Neuronal stem cell (in vitro differentiated cells): ENCODE measurements around the gene BLCAP.
A peak's percentile ranks its signal among the peaks of the same experiment; 100 is the strongest.

ENCODE experiments used
- DNase-seq: peaks from one replicate; pipeline ENCODE4 v3.0.0-alpha.2; 2013; ENCODE audit warnings: low spot score
- H2AFZ ChIP-seq: one replicate; pipeline ENCODE4 v1.6.1; 2013; ENCODE audit warnings: mild to moderate bottlenecking, low read length, inconsistent platforms
- H2AK5ac ChIP-seq: 2 replicates; pipeline ENCODE4 v1.6.1; 2013; ENCODE audit warnings: low read depth, mild to moderate bottlenecking, inconsistent platforms, low read length, moderate library complexity, mixed read lengths
- H2BK120ac ChIP-seq: 2 replicates; pipeline ENCODE4 v1.6.1; 2013; ENCODE audit warnings: low read depth, mild to moderate bottlenecking, inconsistent platforms, low read length, moderate library complexity, mixed read lengths
- H2BK12ac ChIP-seq: one replicate; pipeline ENCODE4 v1.6.1; 2013; ENCODE audit warnings: low read length, inconsistent platforms
- H2BK15ac ChIP-seq: 2 replicates; pipeline ENCODE4 v1.6.1; 2013; ENCODE audit warnings: mild to moderate bottlenecking, low read length, inconsistent platforms, mixed read lengths
- H2BK5ac ChIP-seq: one replicate; pipeline ENCODE4 v1.6.1; 2013; ENCODE audit warnings: inconsistent platforms, mild to moderate bottlenecking, low read length, moderate library complexity
- H3K14ac ChIP-seq: one replicate; pipeline ENCODE4 v1.6.1; 2013; ENCODE audit warnings: low read length, inconsistent platforms
- H3K18ac ChIP-seq: 2 replicates; pipeline ENCODE4 v1.6.1; 2013; ENCODE audit warnings: low read length, inconsistent platforms
- H3K23ac ChIP-seq: 2 replicates; pipeline ENCODE4 v1.6.1; 2013; ENCODE audit warnings: low read depth, mild to moderate bottlenecking, mixed read lengths, low read length, inconsistent platforms; ENCODE audit not compliant: poor library complexity
- H3K27ac ChIP-seq: replicated peaks from 3 replicates; pipeline ENCODE4 v1.5.1; 2013; ENCODE audit warnings: low read length, inconsistent platforms
- H3K27me3 ChIP-seq, 3 experiments: 2 replicates each; pipeline ENCODE4 v1.6.1; 2013; ENCODE audit warnings: low read length in 3 of 3, mild to moderate bottlenecking in 2 of 3, inconsistent platforms in 1 of 3, low read depth in 1 of 3, mixed read lengths in 1 of 3, moderate library complexity in 1 of 3; ENCODE audit not compliant: control insufficient read depth in 3 of 3, insufficient read depth in 3 of 3
- H3K36me3 ChIP-seq, 2 donors: replicated peaks in 1 of 2; 2 replicates each; pipeline ENCODE4 v1.6.1; 2013; ENCODE audit warnings: low read length in 2 of 2; ENCODE audit not compliant: control insufficient read depth in 2 of 2, insufficient read depth in 2 of 2
- H3K4ac ChIP-seq: 2 replicates; pipeline ENCODE4 v1.6.1; 2013; ENCODE audit warnings: inconsistent platforms, mild to moderate bottlenecking, low read length, moderate library complexity
- H3K4me1 ChIP-seq, 2 donors: 1 replicate in 1 of 2; 2 replicates in 1 of 2; pipeline ENCODE4 v1.6.1; 2013; ENCODE audit warnings: low read length in 2 of 2, low read depth in 1 of 2; ENCODE audit not compliant: control insufficient read depth in 2 of 2, insufficient read depth in 1 of 2
- H3K4me2 ChIP-seq: one replicate; pipeline ENCODE4 v1.6.1; 2013; ENCODE audit warnings: mild to moderate bottlenecking, low read length, inconsistent platforms; ENCODE audit not compliant: insufficient read depth, poor library complexity, severe bottlenecking
- H3K4me3 ChIP-seq, 2 donors: 2 replicates each; pipeline ENCODE4 v1.5.1; 2013; ENCODE audit warnings: low read length in 2 of 2, mild to moderate bottlenecking in 2 of 2, inconsistent platforms in 1 of 2, moderate library complexity in 1 of 2
- H3K79me1 ChIP-seq: one replicate; pipeline ENCODE4 v1.6.1; 2013; ENCODE audit warnings: low read depth, mild to moderate bottlenecking, inconsistent platforms, low read length, moderate library complexity
- H3K9ac ChIP-seq: one replicate; pipeline ENCODE4 v1.6.1; 2013; ENCODE audit warnings: mild to moderate bottlenecking, low read depth, low read length, inconsistent platforms; ENCODE audit not compliant: poor library complexity
- H3K9me3 ChIP-seq, 2 donors: replicated peaks in 1 of 2; 2 replicates each; pipeline versions ENCODE3 to v1.6.1; 2013; ENCODE audit warnings: low read length in 2 of 2, mild to moderate bottlenecking in 2 of 2, inconsistent platforms in 1 of 2, low read depth in 1 of 2, mixed read lengths in 1 of 2, moderate library complexity in 1 of 2; ENCODE audit not compliant: control insufficient read depth in 2 of 2, insufficient read depth in 1 of 2
- H4K8ac ChIP-seq: one replicate; pipeline ENCODE4 v1.6.1; 2013; ENCODE audit warnings: low read depth, mild to moderate bottlenecking, inconsistent platforms, low read length, moderate library complexity
- H4K91ac ChIP-seq: one replicate; pipeline ENCODE4 v1.6.1; 2013; ENCODE audit warnings: low read length, low read depth, mild to moderate bottlenecking, inconsistent platforms; ENCODE audit not compliant: poor library complexity
- WGBS, 2 donors: extraction: QIAGEN DNeasy Blood & Tissue Kit; methylation state at CpG; one replicate each; pipeline ENCODE4 v1.1.7; 2013; ENCODE audit warnings: missing lambda C conversion rate in 2 of 2, mixed read lengths in 1 of 2; ENCODE audit not compliant: insufficient read length in 2 of 2, insufficient replicate concordance in 1 of 2; ENCODE audit errors: extremely low coverage in 2 of 2; 5-methylcytosine and 5-hydroxymethylcytosine counted together

Gene BLCAP

DNA sequence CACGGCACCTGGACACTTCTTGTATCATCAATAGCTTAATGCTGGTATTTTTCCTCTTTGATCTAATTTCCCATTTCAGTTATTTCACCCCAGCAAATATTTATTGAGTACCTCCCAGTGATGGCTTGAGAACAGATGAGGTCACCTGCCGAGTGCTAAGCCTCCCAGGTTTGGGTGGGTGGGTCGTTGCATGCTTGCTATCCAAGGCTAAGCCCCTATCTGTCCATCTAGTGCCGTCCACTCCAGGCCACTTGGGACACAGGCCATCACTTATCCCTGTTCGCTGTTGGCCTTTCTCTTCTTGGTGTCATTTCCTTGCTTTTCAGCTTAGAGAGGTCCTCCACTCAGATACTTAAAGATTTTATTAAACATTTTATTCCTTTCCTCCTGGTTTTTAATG is 17.4 kb downstream of the BLCAP start:
- H2BK5ac ChIP-seq, result no peak overlapping the region
- no peak overlapping the region for H4K8ac ChIP-seq
- H3K79me1 ChIP-seq, result no peaks in the 10 kb centered on the region
- H2BK12ac ChIP-seq, result no peak overlapping the region
- H4K91ac ChIP-seq, result no peak overlapping the region
- H3K4me1 ChIP-seq, result peaks cover 0 to 11% of the 10 kb centered on the region in 2 donors
- H3K9me3 ChIP-seq, result no peaks in the 10 kb centered on the region
- no peak for DNase-seq
- H3K9ac ChIP-seq, result no peak overlapping the region
- H3K4ac ChIP-seq, result no peak overlapping the region
- no peaks in the 10 kb centered on the region for H3K27me3 ChIP-seq
- no peak overlapping the region for H3K14ac ChIP-seq
- no CpG with 5 or more reads among the region's 5 CpGs for WGBS, 2 donors
- no peak overlapping the region for H3K18ac ChIP-seq
- H3K4me3 ChIP-seq, result no peak overlapping the region
- H2BK15ac ChIP-seq, result no peak overlapping the region
- H3K27ac ChIP-seq, result no peak overlapping the region
- H2AFZ ChIP-seq, result no peak overlapping the region
- H2AK5ac ChIP-seq, result no peak overlapping the region
- H3K4me2 ChIP-seq, result no peak overlapping the region
- H3K36me3 ChIP-seq, result peaks cover 6 to 70% of the 10 kb centered on the region in 2 donors
- no peak overlapping the region for H2BK120ac ChIP-seq
- H3K23ac ChIP-seq, result no peak overlapping the region

DNA sequence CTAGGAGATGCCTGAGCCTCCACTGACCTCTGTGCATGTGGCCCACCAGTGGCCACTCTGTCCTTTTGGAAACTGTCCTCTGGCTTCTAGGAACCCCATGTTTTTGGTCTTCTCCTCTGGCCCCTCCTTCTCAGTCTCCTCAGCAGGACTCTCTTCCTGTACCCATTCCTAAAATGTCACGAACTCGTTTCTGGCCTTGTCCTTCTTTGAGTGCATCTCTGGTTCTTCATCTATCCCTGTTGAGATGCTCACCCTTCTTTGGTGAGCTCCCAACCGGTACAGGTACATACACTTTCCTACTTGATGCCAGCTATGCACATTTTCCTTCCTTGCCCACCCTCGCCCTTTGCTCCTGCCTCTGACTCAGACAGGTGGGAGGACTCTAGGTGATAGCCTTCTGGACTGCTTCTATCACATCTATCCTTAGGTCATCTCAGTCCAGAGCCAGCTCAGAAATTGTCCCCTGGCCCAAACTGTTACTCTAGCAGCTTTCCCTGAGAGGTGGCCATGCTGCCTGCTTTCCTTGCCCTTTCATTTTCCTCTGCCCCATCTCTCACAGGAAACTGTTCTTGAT is 21.4 kb downstream of the BLCAP start:
- Histone ChIP-seq H3K27ac (no peak overlapping the region), H2AFZ (no peak overlapping the region), H3K23ac (no peak overlapping the region), H3K4me3 (no peak overlapping the region), H2BK12ac (no peak overlapping the region), H3K4me1 (peaks cover 3 to 24% of the 10 kb centered on the region in 2 donors), H2BK120ac (no peak overlapping the region), H3K18ac (peak overlapping the region; percentile 39), H2BK15ac (peak overlapping the region; percentile 6), H3K4ac (no peak overlapping the region), H3K9me3 (no peaks in the 10 kb centered on the region), H2AK5ac (peak overlapping the region; percentile 48), H3K14ac (no peak overlapping the region), H3K9ac (no peak overlapping the region), H3K36me3 (peaks cover 3 to 31% of the 10 kb centered on the region in 2 donors), H3K79me1 (no peaks in the 10 kb centered on the region), H3K27me3 (no peaks in the 10 kb centered on the region), H2BK5ac (no peak overlapping the region), H3K4me2 (no peak overlapping the region), H4K8ac (no peak overlapping the region), H4K91ac (no peak overlapping the region)
- no peak for DNase-seq
- WGBS, 2 donors, result no CpG with 5 or more reads among the region's 4 CpGs

DNA sequence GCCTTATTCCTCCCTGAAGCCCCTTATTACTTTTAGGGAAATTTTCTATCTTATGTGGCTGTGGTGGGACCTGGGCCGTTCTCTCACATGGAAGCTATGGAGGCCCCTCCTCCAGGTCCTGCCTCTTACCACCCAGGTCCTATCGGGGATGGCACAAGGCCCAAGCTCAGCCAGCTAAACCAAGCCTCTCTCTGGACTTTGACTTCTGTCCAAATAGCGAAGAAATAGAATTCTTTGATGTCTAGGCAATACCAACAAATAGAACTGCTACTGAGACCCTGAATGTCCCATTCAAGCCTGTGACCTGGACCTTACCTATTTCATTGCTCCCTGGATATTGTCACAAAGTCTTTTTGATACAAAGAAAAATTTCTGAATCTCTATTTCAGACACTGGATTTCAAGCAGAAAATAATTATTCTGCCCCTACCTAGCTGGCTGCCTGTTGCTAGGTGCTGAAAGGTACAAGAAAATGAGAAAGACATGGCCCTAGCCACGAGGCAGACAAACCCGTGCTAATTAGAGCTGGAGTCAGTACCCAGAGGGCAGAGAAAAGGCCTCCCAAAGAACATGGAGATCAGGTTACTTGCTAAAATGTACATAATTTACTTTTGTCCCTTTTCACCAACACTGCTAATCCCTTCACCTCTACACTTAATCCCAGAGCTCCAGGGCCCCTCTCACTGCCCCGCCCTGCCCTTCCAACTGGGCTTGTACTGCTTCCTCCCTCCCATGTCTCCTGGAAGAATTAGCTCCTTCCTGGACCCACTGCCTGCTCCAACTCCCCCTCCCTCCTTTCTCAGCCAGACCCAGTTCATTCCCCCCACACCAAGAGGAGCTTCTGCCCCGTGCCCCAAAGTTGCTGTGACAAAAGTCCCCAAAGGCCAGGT is 22.2 kb downstream of the BLCAP start:
- no peak overlapping the region for H4K91ac ChIP-seq
- no peak overlapping the region for H2BK120ac ChIP-seq
- H3K9me3 ChIP-seq, result no peaks in the 10 kb centered on the region
- H3K4ac ChIP-seq, result no peak overlapping the region
- peak overlapping the region; percentile 48 for H2AK5ac ChIP-seq
- H3K4me3 ChIP-seq, result no peak overlapping the region
- H2BK12ac ChIP-seq, result no peak overlapping the region
- no peaks in the 10 kb centered on the region for H3K27me3 ChIP-seq
- no peak overlapping the region for H3K23ac ChIP-seq
- H3K18ac ChIP-seq, result no peak overlapping the region
- no peak overlapping the region for H4K8ac ChIP-seq
- peaks cover 3 to 24% of the 10 kb centered on the region in 2 donors for H3K4me1 ChIP-seq
- no CpG with 5 or more reads among the region's 7 CpGs for WGBS, 2 donors
- H3K27ac ChIP-seq, result no peak overlapping the region
- no peak overlapping the region for H2AFZ ChIP-seq
- no peak for DNase-seq
- no peak overlapping the region for H3K14ac ChIP-seq
- no peaks in the 10 kb centered on the region for H3K79me1 ChIP-seq
- no peak overlapping the region for H3K4me2 ChIP-seq
- H3K36me3 ChIP-seq, result peaks cover 2 to 23% of the 10 kb centered on the region in 2 donors
- no peak overlapping the region for H2BK15ac ChIP-seq
- H3K9ac ChIP-seq, result no peak overlapping the region
- no peak overlapping the region for H2BK5ac ChIP-seq

DNA sequence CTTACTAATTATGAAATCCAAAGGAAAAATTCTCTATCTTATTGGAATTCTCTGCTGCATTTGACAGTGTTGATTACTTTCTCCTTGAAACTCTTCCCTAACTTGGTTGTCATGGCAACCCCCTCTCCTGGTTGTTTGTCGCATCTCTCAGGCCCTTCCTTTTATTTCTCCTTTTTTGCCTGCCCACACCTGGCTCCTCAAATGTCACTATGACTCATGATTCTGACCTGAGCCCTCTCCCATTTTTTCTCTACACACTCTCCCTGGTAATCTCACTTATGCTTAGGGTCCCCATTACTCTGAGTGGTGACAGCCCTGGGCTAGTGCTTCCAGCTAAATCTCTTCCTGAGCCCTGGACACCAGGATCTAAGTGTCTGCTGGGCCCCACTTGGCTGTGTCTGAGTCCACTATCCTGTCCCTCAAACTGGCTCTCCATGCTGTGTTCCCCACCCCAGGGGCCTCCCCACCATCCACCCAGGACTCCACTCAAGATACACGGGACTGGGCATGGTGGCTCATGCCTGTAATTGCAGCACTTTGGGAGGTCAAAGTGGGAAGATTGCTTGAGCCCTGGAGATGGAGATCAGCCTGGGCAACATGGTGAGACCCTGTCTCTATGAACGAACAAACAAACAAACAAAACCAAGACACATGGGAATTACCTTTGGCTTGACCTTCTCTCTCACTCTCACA is 23.1 kb downstream of the BLCAP start:
- Histone ChIP-seq H2AFZ (no peak overlapping the region), H2AK5ac (no peak overlapping the region), H4K8ac (no peak overlapping the region), H3K36me3 (peaks cover 3 to 19% of the 10 kb centered on the region in 2 donors), H2BK12ac (no peak overlapping the region), H3K18ac (no peak overlapping the region), H3K9me3 (no peaks in the 10 kb centered on the region), H2BK5ac (no peak overlapping the region), H3K4me1 (peaks cover 3 to 25% of the 10 kb centered on the region in 2 donors), H2BK15ac (no peak overlapping the region), H2BK120ac (no peak overlapping the region), H3K27ac (no peak overlapping the region), H3K27me3 (no peaks in the 10 kb centered on the region), H4K91ac (no peak overlapping the region), H3K23ac (no peak overlapping the region), H3K4me3 (no peak overlapping the region), H3K14ac (no peak overlapping the region), H3K9ac (no peak overlapping the region), H3K4ac (no peak overlapping the region), H3K4me2 (no peak overlapping the region), H3K79me1 (no peaks in the 10 kb centered on the region)
- WGBS, 2 donors, result no CpG with 5 or more reads among the region's 3 CpGs
- DNase-seq, result no peak
